H1 (cell line): ENCODE data around the gene IGSF11. TPM values are rescaled to one million over a fixed set of nuclear protein-coding genes. Genes with fewer than 3 reads are reported as not detected.

Source experiments
- CTCF ChIA-PET: fragments of 300-600 bp; sonication (Branson Sonifier 250); formaldehyde crosslinking; loops from one replicate; lab custom pipeline; 2021; ENCODE audit not compliant: partially characterized antibody; lab: Charles Lee
- POLR2A ChIA-PET: fragments of 300-600 bp; sonication (Branson Sonifier 250); formaldehyde crosslinking; loops from one replicate; lab custom pipeline; 2021; ENCODE audit warnings: inconsistent platforms; ENCODE audit not compliant: partially characterized antibody; lab: Charles Lee
- DNase-seq, 2 experiments: peaks; one replicate each; pipeline versions ENCODE4 v3.0.0 to v3.0.0-alpha.2; 2010 to 2022; ENCODE audit warnings: low spot score in 2 of 2, low read depth in 1 of 2, mixed read lengths in 1 of 2
- FAIRE-seq: peaks from 2 replicates; lab custom pipeline; 2011; peaks lifted over from hg19 to GRCh38; lab: Jason Lieb, UNC
- H2AFZ ChIP-seq: 2 replicates; pipeline ENCODE4 v1.8.1; 2012; ENCODE audit warnings: low read length, inconsistent platforms
- H2AK5ac ChIP-seq: 2 replicates; pipeline ENCODE4 v1.6.1; 2013; ENCODE audit warnings: low read depth, low read length
- H2BK120ac ChIP-seq: replicated peaks from 2 replicates; pipeline ENCODE3; 2013; ENCODE audit warnings: low read depth, low read length, inconsistent platforms
- H2BK12ac ChIP-seq: 2 replicates; pipeline ENCODE4 v1.6.1; 2013; ENCODE audit warnings: low read depth, low read length
- H2BK15ac ChIP-seq: 2 replicates; pipeline ENCODE4 v1.6.1; 2013; ENCODE audit warnings: low read length
- H2BK20ac ChIP-seq: 2 replicates; pipeline ENCODE4 v1.6.1; 2013; ENCODE audit warnings: low read length
- H2BK5ac ChIP-seq: 2 replicates; pipeline ENCODE4 v1.6.1; 2013; ENCODE audit warnings: low read depth, low read length
- H3K14ac ChIP-seq: 2 replicates; pipeline ENCODE4 v1.6.1; 2013; ENCODE audit warnings: inconsistent platforms; ENCODE audit not compliant: insufficient read length
- H3K18ac ChIP-seq: 2 replicates; pipeline ENCODE4 v1.6.1; 2013; ENCODE audit warnings: low read length; ENCODE audit errors: extremely low read depth
- H3K23ac ChIP-seq: 2 replicates; pipeline ENCODE4 v1.6.1; 2013; ENCODE audit warnings: inconsistent platforms; ENCODE audit not compliant: insufficient read length
- H3K23me2 ChIP-seq: 2 replicates; pipeline ENCODE4 v1.6.1; 2013; ENCODE audit warnings: low read depth, low read length
- H3K27ac ChIP-seq: 2 replicates; pipeline ENCODE4 v1.6.1; 2011; ENCODE audit warnings: low read depth, low read length, inconsistent platforms
- H3K27me3 ChIP-seq, 4 experiments: replicated peaks in 1 of 4; 1 replicate in 1 of 4; 2 replicates in 3 of 4; pipeline versions ENCODE4 v1.6.1 to v1.8.1; 2011 to 2013; ENCODE audit warnings: low read length in 3 of 4, mild to moderate bottlenecking in 3 of 4, inconsistent platforms in 2 of 4, mixed read lengths in 2 of 4, moderate library complexity in 1 of 4; ENCODE audit not compliant: control insufficient read depth in 3 of 4, insufficient read depth in 3 of 4; ENCODE audit errors: extremely low read depth in 1 of 4
- H3K36me3 ChIP-seq, 4 experiments: 2 replicates each; pipeline versions ENCODE4 v1.6.1 to v1.8.1; 2011 to 2013; ENCODE audit warnings: mild to moderate bottlenecking in 4 of 4, low read length in 3 of 4, moderate library complexity in 2 of 4, control low read depth in 1 of 4, inconsistent platforms in 1 of 4; ENCODE audit not compliant: insufficient read depth in 4 of 4, control insufficient read depth in 2 of 4
- H3K4ac ChIP-seq: replicated peaks from 2 replicates; pipeline ENCODE3; 2013; ENCODE audit warnings: low read length, low read depth, mixed read lengths, inconsistent platforms; ENCODE audit not compliant: insufficient read length
- H3K4me1 ChIP-seq, 4 experiments: replicated peaks in 1 of 4; 1 replicate in 1 of 4; 2 replicates in 3 of 4; pipeline versions ENCODE4 v1.6.1 to v1.8.1; 2011 to 2013; ENCODE audit warnings: low read length in 3 of 4, inconsistent platforms in 2 of 4, mixed read lengths in 1 of 4; ENCODE audit not compliant: insufficient read depth in 4 of 4, control insufficient read depth in 3 of 4
- H3K4me2 ChIP-seq, 2 experiments: 2 replicates each; pipeline versions ENCODE4 v1.6.1 to v1.8.1; 2011 to 2013; ENCODE audit warnings: low read depth in 2 of 2, low read length in 2 of 2, control low read depth in 1 of 2, inconsistent platforms in 1 of 2, mild to moderate bottlenecking in 1 of 2; ENCODE audit not compliant: insufficient read depth in 1 of 2
- H3K4me3 ChIP-seq, 4 experiments: fragments of 200-600, 300-600 bp in 1 of 4; sonication (generic), shearing (Covaris generic), sonication (Bioruptor Twin) in 1 of 4; 2 replicates each; pipeline versions ENCODE4 v1.5.1 to v1.8.1; 2011 to 2016; ENCODE audit warnings: low read length in 4 of 4, low read depth in 3 of 4, control low read depth in 2 of 4, inconsistent platforms in 2 of 4, mild to moderate bottlenecking in 2 of 4, mixed read lengths in 1 of 4, moderate library complexity in 1 of 4; ENCODE audit not compliant: insufficient read depth in 2 of 4; ENCODE audit errors: extremely low read depth in 1 of 4
- H3K56ac ChIP-seq: replicated peaks from 2 replicates; pipeline ENCODE3; 2013; ENCODE audit warnings: low read depth, mild to moderate bottlenecking, mixed read lengths, low read length, inconsistent platforms; ENCODE audit not compliant: insufficient read length
- H3K79me1 ChIP-seq: 2 replicates; pipeline ENCODE4 v1.6.1; 2013; ENCODE audit warnings: low read depth, low read length, control low read depth
- H3K79me2 ChIP-seq, 2 experiments: 2 replicates each; pipeline versions ENCODE4 v1.6.1 to v1.8.1; 2012 to 2013; ENCODE audit warnings: low read length in 2 of 2, mild to moderate bottlenecking in 2 of 2, inconsistent platforms in 1 of 2; ENCODE audit not compliant: insufficient read depth in 2 of 2, control insufficient read depth in 1 of 2
- H3K9ac ChIP-seq, 4 experiments: replicated peaks in 1 of 4; 1 replicate in 1 of 4; 2 replicates in 3 of 4; pipeline versions ENCODE4 v1.6.1 to v1.8.1; 2011 to 2013; ENCODE audit warnings: low read depth in 3 of 4, low read length in 3 of 4, control low read depth in 2 of 4, mild to moderate bottlenecking in 2 of 4, moderate library complexity in 2 of 4, inconsistent platforms in 1 of 4; ENCODE audit errors: extremely low read depth in 1 of 4
- H3K9me3 ChIP-seq, 2 experiments: 2 replicates each; pipeline versions ENCODE4 v1.6.1 to v1.8.1; 2012 to 2013; ENCODE audit warnings: mild to moderate bottlenecking in 2 of 2, moderate library complexity in 2 of 2, control low read depth in 1 of 2, inconsistent platforms in 1 of 2, low read depth in 1 of 2, low read length in 1 of 2, mixed read lengths in 1 of 2; ENCODE audit not compliant: insufficient read depth in 2 of 2
- H4K20me1 ChIP-seq, 2 experiments: replicated peaks in 1 of 2; 2 replicates each; pipeline versions ENCODE3 to v1.8.1; 2011 to 2013; ENCODE audit warnings: inconsistent platforms in 2 of 2, low read length in 2 of 2, mild to moderate bottlenecking in 1 of 2; ENCODE audit not compliant: insufficient read depth in 2 of 2, control insufficient read depth in 1 of 2
- H4K5ac ChIP-seq: 2 replicates; pipeline ENCODE4 v1.6.1; 2013; ENCODE audit warnings: low read length, low read depth, mixed read lengths, inconsistent platforms; ENCODE audit not compliant: insufficient read length
- H4K8ac ChIP-seq: 2 replicates; pipeline ENCODE4 v1.8.0; 2013; ENCODE audit warnings: mild to moderate bottlenecking, moderate library complexity, low read length, inconsistent platforms; ENCODE audit not compliant: insufficient read depth; ENCODE audit errors: extremely low read depth
- H4K91ac ChIP-seq: replicated peaks from 2 replicates; pipeline ENCODE3; 2013; ENCODE audit warnings: low read length, mixed read lengths, inconsistent platforms; ENCODE audit not compliant: insufficient read length
- FOSL1 ChIP-seq: IDR thresholded peaks from 2 replicates; pipeline ENCODE4 v1.6.1; 2011; ENCODE audit warnings: mild to moderate bottlenecking, low read depth, low read length, moderate library complexity; ENCODE audit not compliant: insufficient read depth
- MAFK ChIP-seq: IDR thresholded peaks from 2 replicates; pipeline ENCODE4 v1.6.1; 2012; ENCODE audit warnings: low read depth, mild to moderate bottlenecking, improper control_type of control experiment, low read length
- WGBS, 2 experiments: shearing (Covaris generic) in 1 of 2; methylation state at CpG; one replicate each; pipeline versions ENCODE4 v1.1.6 to v1.1.7; 2013 to 2015; ENCODE audit warnings: low lambda C conversion rate in 2 of 2, mixed read lengths in 2 of 2, inconsistent platforms in 1 of 2, low coverage in 1 of 2, missing lambda C conversion rate in 1 of 2; ENCODE audit not compliant: insufficient replicate concordance in 2 of 2, insufficient coverage in 1 of 2, insufficient read length in 1 of 2; ENCODE audit errors: extremely low coverage in 1 of 2, missing lambda C conversion rate in 1 of 2; 5-methylcytosine and 5-hydroxymethylcytosine counted together
- polyA plus RNA-seq, 7 experiments: library from polyadenylated mRNA; depleted of rRNA in 3 of 7; stranded (reverse) in 5 of 7; unstranded in 2 of 7; fragments of >200 nt in 5 of 7; fragments of 200-250 nt in 2 of 7; gene quantifications; 1 replicate in 5 of 7; 2 replicates in 1 of 7; 4 replicates in 1 of 7; pipeline versions ENCODE4 v1.2.1 to v1.2.3, GENCODE V29; 2011 to 2013; ENCODE audit warnings: missing spikeins in 2 of 7, mixed read lengths in 2 of 7
- total RNA-seq: library from RNA; stranded (reverse); fragmentation: NEBNext Ultra II Directional; extraction: Animal tissue kit (Norgen Biotek cat#: 25700); gene quantifications from 2 replicates; pipeline ENCODE4 v1.2.1, GENCODE V29; 2021

Gene IGSF11
- total and polyA plus RNA-seq, 2 of the 8 experiments (the other 6 are each of a cell fraction or from before 2014, with no cell fraction given) = 1.1 to 4.1 TPM

DNA sequence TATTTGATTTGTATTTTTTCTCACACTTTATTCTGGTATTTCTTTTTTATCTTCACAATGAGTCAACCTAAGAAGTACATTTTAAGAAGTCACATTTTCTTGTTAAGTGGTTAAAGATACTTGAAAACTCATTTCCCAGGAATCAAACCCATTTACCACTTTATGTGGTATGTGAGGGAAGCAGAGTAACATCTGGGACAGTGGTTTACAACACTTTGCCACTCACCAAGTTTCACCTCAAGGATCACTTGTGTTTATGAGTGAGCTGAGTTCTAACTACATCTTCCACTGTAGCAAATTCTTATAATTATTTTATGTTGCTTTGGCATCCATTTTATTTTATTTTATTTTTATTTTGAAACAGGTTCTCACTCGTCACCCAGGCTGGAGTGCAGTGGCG, 53.8 kb downstream of the IGSF11 start:
- no peaks in the 10 kb centered on the region for H3K9me3 ChIP-seq
- no peak overlapping the region for H3K4me2 ChIP-seq
- CTCF ChIA-PET = interaction anchor here (0.6 kb wide), 1 partner anchor 92 kb away, joined by 3 read pairs; no protein-coding TSS in a partner anchor
- no peak overlapping the region for H3K56ac ChIP-seq
- WGBS, 2 experiments = 87% methylated on average over 2 of the region's 2 CpGs; no CpG with 5 or more reads in 1 of the 2 experiments
- no peak overlapping the region for H2BK5ac ChIP-seq
- H3K79me2 ChIP-seq = no peaks in the 10 kb centered on the region
- no peaks in the 10 kb centered on the region; the same call in 1 of the 2 replicates for H3K23me2 ChIP-seq
- H3K27ac ChIP-seq = no peak overlapping the region
- H2BK120ac ChIP-seq = no peak overlapping the region
- H3K27me3 ChIP-seq = no peaks in the 10 kb centered on the region
- no peak overlapping the region for H3K4ac ChIP-seq
- no peak overlapping the region for H3K23ac ChIP-seq
- no peaks in the 10 kb centered on the region for H3K36me3 ChIP-seq
- H4K20me1 ChIP-seq = no peaks in the 10 kb centered on the region
- POLR2A ChIA-PET = no interaction called here
- H3K9ac ChIP-seq = no peak overlapping the region
- H4K8ac ChIP-seq = no peak overlapping the region
- DNase-seq = no peak
- TF ChIP-seq FOSL1 = no peak
- TF ChIP-seq MAFK = no peak
- H3K4me3 ChIP-seq = no peak overlapping the region
- H3K14ac ChIP-seq = no peak overlapping the region
- H2BK20ac ChIP-seq = no peak overlapping the region
- H2AK5ac ChIP-seq = no peak overlapping the region
- H2AFZ ChIP-seq = no peak overlapping the region
- peaks cover 0 to 2% (median 1%) of the 10 kb centered on the region in 4 experiments; a peak in 2 of 7 replicates for H3K4me1 ChIP-seq
- no peak overlapping the region for H4K5ac ChIP-seq
- no peak for FAIRE-seq
- H3K79me1 ChIP-seq = no peaks in the 10 kb centered on the region
- no peak overlapping the region for H3K18ac ChIP-seq
- no peak overlapping the region for H2BK12ac ChIP-seq
- H2BK15ac ChIP-seq = no peak overlapping the region
- no peak overlapping the region for H4K91ac ChIP-seq
